Spleen (tissue), 11 donors: Measurements from ENCODE around the gene RPL27A. TPM values are rescaled to one million over a fixed set of nuclear protein-coding genes. Genes with fewer than 3 reads are reported as not detected.

Experiments
- DNase-seq: peaks from one replicate; pipeline ENCODE4 v3.0.0-alpha.2; 2020
- H3K27ac ChIP-seq, 8 donors: fragments of 200-600 bp; sonication (generic) in 7 of 8; 1 replicate in 4 of 8; 2 replicates in 4 of 8; pipeline versions ENCODE4 v1.5.0 to v1.8.0; 2016 to 2021; ENCODE audit warnings: inconsistent platforms in 4 of 8, mild to moderate bottlenecking in 4 of 8, moderate library complexity in 1 of 8
- H3K27me3 ChIP-seq, 7 donors: fragments of 200-600 bp; sonication (generic) in 6 of 7; replicated peaks in 1 of 7; 1 replicate in 4 of 7; 2 replicates in 3 of 7; pipeline versions ENCODE4 v1.5.0 to v1.8.0; 2016 to 2021; ENCODE audit warnings: inconsistent platforms in 3 of 7, mild to moderate bottlenecking in 1 of 7
- H3K36me3 ChIP-seq, 6 donors: fragments of 200-600 bp; sonication (generic) in 5 of 6; 1 replicate in 4 of 6; 2 replicates in 2 of 6; pipeline versions ENCODE4 v1.5.0 to v1.8.0; 2016 to 2021; ENCODE audit warnings: inconsistent platforms in 2 of 6
- H3K4me1 ChIP-seq, 6 donors: fragments of 200-600 bp; sonication (generic) in 5 of 6; 1 replicate in 3 of 6; 2 replicates in 3 of 6; pipeline versions ENCODE4 v1.5.0 to v1.8.0; 2016 to 2021; ENCODE audit warnings: inconsistent platforms in 3 of 6
- H3K4me3 ChIP-seq, 8 donors: fragments of 200-600 bp; sonication (generic) in 7 of 8; 1 replicate in 4 of 8; 2 replicates in 4 of 8; pipeline versions ENCODE4 v1.5.0 to v1.8.0; 2016 to 2021; ENCODE audit warnings: inconsistent platforms in 4 of 8, mild to moderate bottlenecking in 4 of 8, moderate library complexity in 2 of 8
- H3K9me3 ChIP-seq, 8 donors: fragments of 200-600 bp; sonication (generic) in 7 of 8; 1 replicate in 4 of 8; 2 replicates in 4 of 8; pipeline versions ENCODE4 v1.5.0 to v1.8.0; 2016 to 2021; ENCODE audit warnings: inconsistent platforms in 4 of 8
- CTCF ChIP-seq, 11 experiments: fragments of 200-600 bp in 7 of 11; fragments of 450-650 bp in 4 of 11; sonication (generic) in 4 of 11; IDR thresholded peaks in 8 of 11; conservative IDR thresholded peaks in 3 of 11; 1 replicate in 7 of 11; 2 replicates in 4 of 11; pipeline versions ENCODE4 v1.4.0 to v1.8.0; 2016 to 2021; ENCODE audit warnings: antibody characterized with exemption in 11 of 11, inconsistent platforms in 4 of 11, mild to moderate bottlenecking in 1 of 11
- POLR2A ChIP-seq, 3 donors: fragments of 450-650 bp; IDR thresholded peaks; one replicate each; pipeline ENCODE4 v1.5.1; 2017; ENCODE audit warnings: antibody characterized with exemption in 3 of 3, mild to moderate bottlenecking in 1 of 3
- POLR2AphosphoS5 ChIP-seq, 3 donors: sonication (generic); formaldehyde crosslinking; IDR thresholded peaks; one replicate each; pipeline ENCODE4 v1.5.1; 2017; ENCODE audit warnings: antibody characterized with exemption in 3 of 3
- WGBS, 5 donors: extraction: QIAGEN DNeasy Blood & Tissue Kit in 3 of 5; methylation state at CpG; one replicate each; pipeline versions ENCODE4 v1.1.5 to v1.1.7; 2013 to 2018; 5-methylcytosine and 5-hydroxymethylcytosine counted together
- intact Hi-C: fragments of 100-400 bp; cut with DNase I; formaldehyde crosslinking; loops from one replicate; pipeline ENCODE4 v1.15.0; 2023; ENCODE audit warnings: low total_unique reads
- polyA plus RNA-seq, 3 donors: library from polyadenylated mRNA; stranded (reverse); fragments of 200-250 nt; gene quantifications; one replicate each; pipeline ENCODE4 v1.2.1, GENCODE V29; 2013
- total RNA-seq, 7 donors: library from RNA; depleted of rRNA in 3 of 7; stranded (reverse); fragments of >200 nt in 3 of 7; fragmentation: NEBNext Ultra II Directional in 4 of 7; extraction: Animal tissue kit (Norgen Biotek cat#: 25700) in 4 of 7; gene quantifications; one replicate each; pipeline versions ENCODE4 v1.1.0 to v1.2.1, GENCODE V29; 2016 to 2021
- donor health status: healthy with polysubstance abuse.
- donor health status: DM: no; HTN: no; CAD: no; lungs with moderate emphysema.
- donor health status: DM: no; HTN: no; CAD: no.
- donor health status: Bipolar disorder and iron deficiency.
- donor health status: healthy.
- donor health status: DM: no; HTN: no; CAD: no.
- donor health status: DM: yes; HTN: yes; CAD: no.

The RPL27A gene
- total and polyA plus RNA-seq, 10 donors, result 845 to 8,152 (median 1,390) TPM

GRCh38 chr11:8699903-8700302 is 17.3 kb downstream of the RPL27A start:
- no peaks in the 10 kb centered on the region for H3K9me3 ChIP-seq
- peak in 1 of 3 donors; percentile 41 for TF ChIP-seq POLR2AphosphoS5 (IDR thresholded peaks at IDR 0.05)
- no peak for TF ChIP-seq CTCF (IDR thresholded peaks at IDR 0.05 in 8 of 11, conservative IDR thresholded peaks at IDR 0.05 in 3 of 11)
- DNase-seq, result no peak
- no peak overlapping the region for H3K4me3 ChIP-seq
- H3K4me1 ChIP-seq, result peaks cover 9 to 53% (median 18%) of the 10 kb centered on the region in 6 donors
- H3K27me3 ChIP-seq, result no peaks in the 10 kb centered on the region
- peak overlapping the region in 7 of 8 donors; percentile 45 to 69 (median 61) for H3K27ac ChIP-seq
- intact Hi-C loops, result no loop called here
- 12 to 32% (median 17%) methylated on average over 3 of the region's 3 CpGs for WGBS, 5 donors
- H3K36me3 ChIP-seq, result peaks cover 0 to 76% (median 35%) of the 10 kb centered on the region in 6 donors

- no peak for TF ChIP-seq POLR2AphosphoS5 (IDR thresholded peaks at IDR 0.05)
- TF ChIP-seq CTCF (IDR thresholded peaks at IDR 0.05 in 8 of 11, conservative IDR thresholded peaks at IDR 0.05 in 3 of 11), result no peak
- no peak for TF ChIP-seq POLR2A (IDR thresholded peaks at IDR 0.05)
- peak; percentile 41 for DNase-seq
- Histone ChIP-seq H3K9me3 (no peaks in the 10 kb centered on the region), H3K27ac (peak overlapping the region in 3 of 8 donors; percentile 10 to 30 (median 15)), H3K36me3 (peaks cover 0 to 76% (median 22%) of the 10 kb centered on the region in 6 donors), H3K4me1 (peaks cover 9 to 56% (median 21%) of the 10 kb centered on the region in 6 donors), H3K27me3 (no peaks in the 10 kb centered on the region), H3K4me3 (no peak overlapping the region)
- intact Hi-C loops, result no loop called here
- 90 to 94% (median 92%) methylated on average over 10 of the region's 10 CpGs for WGBS, 5 donors
Observed at GRCh38 chr11:8701891-8702597, 19.5 kb downstream of the RPL27A start.

- 92 to 97% (median 94%) methylated on average over 14 of the region's 14 CpGs for WGBS, 5 donors
- no peak for DNase-seq
- Histone ChIP-seq H3K9me3 (no peaks in the 10 kb centered on the region), H3K4me3 (no peak overlapping the region), H3K27ac (peak overlapping the region in 2 of 8 donors; percentile 10 to 41), H3K27me3 (no peaks in the 10 kb centered on the region), H3K4me1 (peaks cover 9 to 52% (median 21%) of the 10 kb centered on the region in 6 donors), H3K36me3 (peaks cover 0 to 76% (median 19%) of the 10 kb centered on the region in 6 donors)
- TF ChIP-seq POLR2AphosphoS5 (IDR thresholded peaks at IDR 0.05) (no peak), POLR2A (IDR thresholded peaks at IDR 0.05) (no peak), CTCF (IDR thresholded peaks at IDR 0.05 in 8 of 11, conservative IDR thresholded peaks at IDR 0.05 in 3 of 11) (no peak)
- intact Hi-C loops, result no loop called here
Observed at GRCh38 chr11:8702598-8702915, 20.0 kb downstream of the RPL27A start.

GRCh38 chr11:8704136-8704535 is 21.5 kb downstream of the RPL27A start:
- 60 to 84% (median 78%) methylated on average over 2 of the region's 2 CpGs for WGBS, 5 donors
- no peak for DNase-seq
- TF ChIP-seq POLR2A (IDR thresholded peaks at IDR 0.05), result no peak
- TF ChIP-seq CTCF (IDR thresholded peaks at IDR 0.05 in 8 of 11, conservative IDR thresholded peaks at IDR 0.05 in 3 of 11), result no peak
- TF ChIP-seq POLR2AphosphoS5 (IDR thresholded peaks at IDR 0.05), result no peak
- Histone ChIP-seq H3K36me3 (peaks cover 0 to 73% (median 17%) of the 10 kb centered on the region in 6 donors), H3K27ac (peak overlapping the region in 4 of 8 donors; percentile 14 to 41 (median 24)), H3K4me3 (no peak overlapping the region), H3K9me3 (no peaks in the 10 kb centered on the region), H3K27me3 (no peaks in the 10 kb centered on the region), H3K4me1 (peaks cover 9 to 43% (median 21%) of the 10 kb centered on the region in 6 donors)
- intact Hi-C loops, result no loop called here
